ENCODE results near the gene ROR1. TPM values are rescaled to one million over a fixed set of nuclear protein-coding genes. Genes with fewer than 3 reads are reported as not detected.

ROR1 gene
- total and polyA plus RNA-seq, 12 donors: 2.9 to 36.2 (median 15.3) TPM

DNA sequence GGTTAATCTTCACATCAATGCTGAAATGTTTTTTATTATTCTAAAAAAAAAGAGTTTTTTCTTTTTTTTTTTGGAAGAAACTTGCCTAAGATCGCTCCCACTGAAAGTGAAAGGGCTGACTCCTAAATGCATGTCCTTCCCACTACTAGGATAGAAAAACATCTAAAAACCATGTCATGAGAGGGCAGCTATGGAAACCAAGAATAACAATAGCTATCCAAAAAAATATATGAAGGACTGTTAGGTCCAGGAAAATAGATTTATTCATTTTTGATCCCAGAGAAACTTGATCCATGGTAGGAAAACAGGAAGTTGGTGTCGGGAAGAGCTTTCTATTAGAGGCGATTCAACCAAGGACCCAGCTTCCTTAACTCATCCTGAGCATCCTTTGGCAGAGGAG, 23.1 kb upstream of the ROR1 start:
- intact Hi-C loops (cut with DNase I): no loop called here
- TF ChIP-seq, protein P1, sequence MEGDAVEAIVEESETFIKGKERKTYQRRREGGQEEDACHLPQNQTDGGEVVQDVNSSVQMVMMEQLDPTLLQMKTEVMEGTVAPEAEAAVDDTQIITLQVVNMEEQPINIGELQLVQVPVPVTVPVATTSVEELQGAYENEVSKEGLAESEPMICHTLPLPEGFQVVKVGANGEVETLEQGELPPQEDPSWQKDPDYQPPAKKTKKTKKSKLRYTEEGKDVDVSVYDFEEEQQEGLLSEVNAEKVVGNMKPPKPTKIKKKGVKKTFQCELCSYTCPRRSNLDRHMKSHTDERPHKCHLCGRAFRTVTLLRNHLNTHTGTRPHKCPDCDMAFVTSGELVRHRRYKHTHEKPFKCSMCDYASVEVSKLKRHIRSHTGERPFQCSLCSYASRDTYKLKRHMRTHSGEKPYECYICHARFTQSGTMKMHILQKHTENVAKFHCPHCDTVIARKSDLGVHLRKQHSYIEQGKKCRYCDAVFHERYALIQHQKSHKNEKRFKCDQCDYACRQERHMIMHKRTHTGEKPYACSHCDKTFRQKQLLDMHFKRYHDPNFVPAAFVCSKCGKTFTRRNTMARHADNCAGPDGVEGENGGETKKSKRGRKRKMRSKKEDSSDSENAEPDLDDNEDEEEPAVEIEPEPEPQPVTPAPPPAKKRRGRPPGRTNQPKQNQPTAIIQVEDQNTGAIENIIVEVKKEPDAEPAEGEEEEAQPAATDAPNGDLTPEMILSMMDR (IDR thresholded peaks at IDR 0.05): no peak
- no peaks in the 10 kb centered on the region for H3K27me3 ChIP-seq
- 62 to 63% methylated on average over 3 of the region's 3 CpGs for WGBS, 2 donors
- peaks cover 0 to 14% (median 6%) of the 10 kb centered on the region in 9 donors for H3K4me1 ChIP-seq
- ATAC-seq (no peak), DNase-seq (no peak)
- no peaks in the 10 kb centered on the region for H3K9me3 ChIP-seq
- no peak overlapping the region for H3K27ac ChIP-seq
- no peaks in the 10 kb centered on the region for H3K36me3 ChIP-seq
- no peak overlapping the region for H3K4me3 ChIP-seq

DNA sequence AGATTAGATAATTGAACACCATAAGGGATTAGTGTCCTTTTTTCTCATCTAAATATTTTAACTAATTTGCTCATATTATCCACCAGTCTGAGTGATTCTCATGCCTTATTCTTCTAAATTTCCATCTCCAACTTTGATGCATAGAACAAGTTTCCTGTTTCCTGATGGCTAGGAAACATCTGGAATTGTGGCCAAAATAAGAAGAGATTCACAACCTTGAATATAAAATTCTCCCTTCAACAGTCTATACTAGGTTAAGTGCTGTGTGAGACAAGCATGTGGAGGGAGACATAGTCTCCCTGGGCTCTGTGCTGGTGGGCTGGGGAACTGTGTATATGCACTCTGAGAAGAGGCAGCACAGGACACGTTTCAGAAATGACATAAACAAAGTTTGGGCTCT, 21.6 kb upstream of the ROR1 start:
- intact Hi-C loops (cut with DNase I): no loop called here
- WGBS, 2 donors: 23 to 64% methylated on average over 1 of the region's 1 CpG
- TF ChIP-seq, protein P1 (IDR thresholded peaks at IDR 0.05): no peak

DNA sequence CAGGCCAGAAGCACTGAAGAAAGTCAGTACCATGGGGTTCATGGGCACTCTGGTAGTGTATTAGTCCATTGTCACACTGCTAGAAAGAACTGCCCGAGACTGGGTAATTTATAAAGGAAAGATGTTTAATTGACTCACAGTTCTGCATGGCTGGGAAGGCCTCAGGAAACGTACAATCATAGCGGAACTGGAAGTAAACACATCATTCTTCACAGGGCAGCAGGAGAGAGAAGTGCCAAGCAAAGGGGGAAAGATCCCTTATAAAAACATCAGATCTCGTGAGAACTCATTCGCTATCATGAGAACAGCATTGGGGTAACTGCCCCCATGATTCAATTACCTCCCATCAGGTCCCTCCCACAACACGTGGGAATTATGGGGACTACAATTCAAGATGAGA, 20.2 kb upstream of the ROR1 start:
- WGBS, 2 donors: 67 to 75% methylated on average over 6 of the region's 6 CpGs
- no peak for DNase-seq
- Histone ChIP-seq H3K4me3 (no peak overlapping the region), H3K9me3 (no peaks in the 10 kb centered on the region), H3K4me1 (no peaks in the 10 kb centered on the region), H3K27me3 (no peaks in the 10 kb centered on the region), H3K27ac (no peak overlapping the region), H3K36me3 (no peaks in the 10 kb centered on the region)
- intact Hi-C loops (cut with DNase I): no loop called here
- ATAC-seq: no peak
- TF ChIP-seq, protein P1 (IDR thresholded peaks at IDR 0.05): no peak

More for the DNA sequence above, 21.6 kb upstream of the ROR1 start:
- Histone ChIP-seq H3K9me3 (no peaks in the 10 kb centered on the region), H3K4me1 (peaks cover 0 to 11% (median 4%) of the 10 kb centered on the region in 9 donors), H3K27me3 (no peaks in the 10 kb centered on the region), H3K27ac (no peak overlapping the region), H3K36me3 (no peaks in the 10 kb centered on the region), H3K4me3 (no peak overlapping the region)
- DNase-seq (no peak), ATAC-seq (no peak)

DNA sequence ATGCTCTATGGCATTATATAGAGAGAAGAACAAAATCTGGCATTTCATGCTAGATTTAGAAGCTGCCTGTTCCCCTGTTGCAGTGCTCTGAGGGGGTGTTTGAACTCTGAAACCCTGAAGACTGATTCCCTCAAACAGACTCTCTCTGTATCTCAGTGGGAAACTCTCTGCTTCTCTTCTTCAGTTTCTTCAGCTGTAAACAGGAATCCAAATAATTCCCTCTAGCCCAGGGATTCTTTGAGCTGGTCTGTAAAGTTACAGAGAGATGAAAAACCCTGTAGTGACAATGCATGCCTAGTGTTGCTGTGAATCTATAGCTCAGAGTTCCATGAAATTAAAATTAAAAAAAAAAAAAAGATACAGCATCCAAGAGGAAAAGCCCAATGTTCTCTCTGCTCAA, 17.0 kb upstream of the ROR1 start:
- no peak for ATAC-seq
- H3K9me3 ChIP-seq: no peaks in the 10 kb centered on the region
- H3K36me3 ChIP-seq: no peaks in the 10 kb centered on the region
- no peaks in the 10 kb centered on the region for H3K27me3 ChIP-seq
- H3K4me1 ChIP-seq: no peaks in the 10 kb centered on the region
- intact Hi-C loops (cut with DNase I): no loop called here
- no peak overlapping the region for H3K4me3 ChIP-seq
- TF ChIP-seq, protein P1 (IDR thresholded peaks at IDR 0.05): no peak
- no peak overlapping the region for H3K27ac ChIP-seq
- DNase-seq: no peak

DNA sequence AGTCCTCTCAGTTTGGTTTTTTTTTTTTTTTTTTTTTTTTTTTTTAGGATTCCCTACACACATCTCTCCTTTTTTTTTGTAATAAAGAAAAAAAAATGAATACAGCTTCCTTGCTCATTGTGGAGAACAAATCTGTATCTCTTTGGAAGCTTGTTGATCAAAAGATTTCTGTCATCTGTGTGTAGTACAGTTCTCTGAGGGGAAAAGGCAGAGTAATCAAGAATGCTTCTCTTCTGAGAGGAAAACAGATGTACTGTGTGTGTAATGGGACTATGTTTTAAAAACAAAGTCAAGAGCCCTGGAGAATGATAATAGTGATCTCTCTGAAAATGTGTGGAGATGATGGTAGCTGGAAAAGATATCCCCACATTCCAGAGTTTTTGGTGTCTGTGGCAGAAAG, 16.5 kb upstream of the ROR1 start:
- Histone ChIP-seq H3K4me3 (no peak overlapping the region), H3K4me1 (no peaks in the 10 kb centered on the region), H3K9me3 (no peaks in the 10 kb centered on the region), H3K36me3 (no peaks in the 10 kb centered on the region), H3K27me3 (no peaks in the 10 kb centered on the region), H3K27ac (no peak overlapping the region)
- intact Hi-C loops (cut with DNase I): no loop called here
- DNase-seq (no peak), ATAC-seq (no peak)
- TF ChIP-seq, protein P1 (IDR thresholded peaks at IDR 0.05): no peak

Measured in heart right ventricle (tissue), 16 donors.